Subcutaneous adipose tissue (tissue), 4 donors: ENCODE measurements around the gene TRIM36. TPM values are rescaled to one million over a fixed set of nuclear protein-coding genes. Genes with fewer than 3 reads are reported as not detected.

Source experiments
- total RNA-seq, 4 donors: library from RNA; depleted of rRNA; stranded (reverse); fragments of >200 nt; gene quantifications; one replicate each; pipeline ENCODE4 v1.1.0, GENCODE V29; 2016

Gene TRIM36
- total RNA-seq, 4 donors from 2014 or later = 0.44 to 2.2 (median 0.98) TPM; not detected in 1

Other genes with a start within 250 kb of the TRIM36 start
- gene PGGT1B, start 93.0 kb upstream of the TRIM36 start, total RNA-seq = 10 to 100 TPM in 3 of 4 donors, 1 to 10 TPM in 1; 9.8 to 24.1 (median 11.3) TPM
- gene CCDC112, start 126.7 kb upstream of the TRIM36 start, total RNA-seq = 10 to 100 TPM in 3 of 4 donors, 1 to 10 TPM in 1; 5.1 to 16.7 (median 14.5) TPM